ENCODE data around the gene ZNF333.

Gene ZNF333

DNA sequence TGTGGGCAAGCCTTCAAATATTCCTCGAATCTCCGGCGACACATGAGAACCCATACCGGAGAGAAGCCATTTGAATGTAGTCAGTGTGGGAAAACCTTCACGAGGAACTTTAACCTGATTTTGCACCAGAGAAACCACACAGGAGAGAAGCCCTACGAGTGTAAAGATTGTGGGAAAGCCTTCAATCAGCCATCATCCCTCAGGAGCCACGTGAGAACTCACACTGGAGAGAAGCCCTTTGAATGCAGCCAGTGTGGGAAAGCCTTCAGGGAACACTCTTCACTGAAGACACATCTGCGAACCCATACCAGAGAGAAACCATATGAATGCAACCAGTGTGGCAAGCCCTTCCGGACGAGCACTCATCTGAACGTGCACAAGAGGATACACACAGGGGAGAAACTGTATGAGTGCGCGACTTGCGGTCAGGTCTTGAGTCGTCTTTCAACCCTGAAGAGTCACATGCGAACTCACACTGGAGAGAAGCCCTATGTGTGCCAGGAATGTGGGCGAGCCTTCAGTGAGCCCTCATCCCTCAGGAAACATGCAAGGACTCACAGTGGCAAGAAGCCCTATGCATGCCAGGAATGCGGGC, 28.8 kb downstream of the ZNF333 start:
- DNase-seq (no peak), ATAC-seq (replicated peaks) (no peak)
- Mint-ChIP-seq H3K9me3 (peaks cover 7 to 34% of the 10 kb centered on the region in 2 donors), H3K4me1 (ENCODE audit: low read depth in 2 of 2) (peaks cover 0 to 2% of the 10 kb centered on the region in 2 donors), H3K27me3 (no peaks in the 10 kb centered on the region), H3K27ac (no peak overlapping the region), H3K36me3 (ENCODE audit: insufficient read depth) (peaks cover 32% of the 10 kb centered on the region), H3K4me3 (no peak overlapping the region)

DNA sequence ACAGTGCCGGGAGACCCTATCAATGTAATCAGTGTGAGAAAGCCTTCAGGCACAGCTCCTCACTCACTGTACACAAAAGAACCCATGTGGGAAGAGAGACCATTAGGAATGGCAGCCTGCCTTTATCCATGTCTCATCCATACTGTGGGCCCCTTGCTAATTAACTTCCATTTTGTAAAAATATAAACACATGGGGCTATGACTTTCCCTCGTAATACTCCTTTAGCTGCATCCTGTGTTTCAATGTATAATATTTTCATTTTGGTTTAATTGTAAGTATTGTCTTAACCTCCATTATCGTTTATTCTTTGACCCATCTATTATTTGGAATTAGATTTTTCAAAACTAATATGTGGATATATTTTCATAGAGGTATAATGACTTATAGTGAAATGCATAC, 29.3 kb downstream of the ZNF333 start:
- H3K27ac Mint-ChIP-seq: no peak overlapping the region
- ATAC-seq (replicated peaks) (no peak), DNase-seq (no peak)
- H3K9me3 Mint-ChIP-seq: peaks cover 7 to 31% of the 10 kb centered on the region in 2 donors
- peaks cover 0 to 2% of the 10 kb centered on the region in 2 donors for H3K4me1 Mint-ChIP-seq (ENCODE audit: low read depth in 2 of 2)
- peaks cover 31% of the 10 kb centered on the region for H3K36me3 Mint-ChIP-seq (ENCODE audit: insufficient read depth)
- no peak overlapping the region for H3K4me3 Mint-ChIP-seq
- H3K27me3 Mint-ChIP-seq: no peaks in the 10 kb centered on the region

DNA sequence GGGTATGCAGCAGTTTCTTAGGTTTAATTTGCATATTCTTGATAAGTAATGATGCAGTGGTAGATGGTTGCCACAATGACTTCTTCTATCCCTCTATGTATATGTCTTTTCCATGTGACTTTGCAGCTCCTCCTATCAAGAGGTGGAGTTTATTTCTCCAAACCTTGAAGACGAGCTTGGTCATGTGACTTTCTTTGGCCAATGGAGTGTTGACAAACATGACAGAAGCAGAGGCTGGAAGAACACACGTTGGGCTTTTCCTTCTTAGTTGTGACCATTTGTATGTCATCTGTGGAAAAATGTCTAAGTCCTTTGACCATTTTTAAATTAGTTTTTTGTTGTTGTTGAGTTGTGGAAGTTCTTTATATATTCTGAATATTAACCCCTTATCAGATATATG, 32.3 kb downstream of the ZNF333 start:
- Mint-ChIP-seq H3K4me1 (ENCODE audit: low read depth in 2 of 2) (no peaks in the 10 kb centered on the region), H3K27ac (no peak overlapping the region), H3K4me3 (no peak overlapping the region), H3K9me3 (peaks cover 16 to 22% of the 10 kb centered on the region in 2 donors), H3K27me3 (no peaks in the 10 kb centered on the region), H3K36me3 (ENCODE audit: insufficient read depth) (peaks cover 10% of the 10 kb centered on the region)
- ATAC-seq (replicated peaks) (no peak), DNase-seq (no peak)

- ATAC-seq (replicated peaks) (no peak), DNase-seq (no peak)
- H3K27me3 Mint-ChIP-seq: peaks cover 0 to 8% of the 10 kb centered on the region in 2 donors
- H3K4me3 Mint-ChIP-seq: no peak overlapping the region
- H3K27ac Mint-ChIP-seq: no peak overlapping the region
- no peaks in the 10 kb centered on the region for H3K36me3 Mint-ChIP-seq (ENCODE audit: insufficient read depth)
- H3K9me3 Mint-ChIP-seq: peaks cover 17 to 27% of the 10 kb centered on the region in 2 donors
- H3K4me1 Mint-ChIP-seq (ENCODE audit: low read depth in 2 of 2): no peaks in the 10 kb centered on the region
Observed at GRCh38 chr19:14728595-14728994, 38.7 kb downstream of the ZNF333 start.

- no peaks in the 10 kb centered on the region for H3K36me3 Mint-ChIP-seq (ENCODE audit: insufficient read depth)
- no peak overlapping the region for H3K4me3 Mint-ChIP-seq
- peaks cover 15 to 17% of the 10 kb centered on the region in 2 donors for H3K9me3 Mint-ChIP-seq
- H3K27me3 Mint-ChIP-seq: peaks cover 4 to 26% of the 10 kb centered on the region in 2 donors
- no peaks in the 10 kb centered on the region for H3K4me1 Mint-ChIP-seq (ENCODE audit: low read depth in 2 of 2)
- ATAC-seq (replicated peaks) (no peak), DNase-seq (no peak)
- H3K27ac Mint-ChIP-seq: no peak overlapping the region
Observed at GRCh38 chr19:14731200-14731599, 41.4 kb downstream of the ZNF333 start.

GRCh38 chr19:14732510-14732909, 42.7 kb downstream of the ZNF333 start:
- no peaks in the 10 kb centered on the region for H3K4me1 Mint-ChIP-seq (ENCODE audit: low read depth in 2 of 2)
- no peak overlapping the region for H3K27ac Mint-ChIP-seq
- no peak for DNase-seq
- H3K27me3 Mint-ChIP-seq: peaks cover 4 to 26% of the 10 kb centered on the region in 2 donors
- no peak for ATAC-seq (replicated peaks)
- H3K36me3 Mint-ChIP-seq (ENCODE audit: insufficient read depth): no peaks in the 10 kb centered on the region
- H3K9me3 Mint-ChIP-seq: peaks cover 9 to 11% of the 10 kb centered on the region in 2 donors
- no peak overlapping the region for H3K4me3 Mint-ChIP-seq

GRCh38 chr19:14733574-14733973, 43.7 kb downstream of the ZNF333 start:
- H3K27me3 Mint-ChIP-seq: peaks cover 4 to 26% of the 10 kb centered on the region in 2 donors

DNA sequence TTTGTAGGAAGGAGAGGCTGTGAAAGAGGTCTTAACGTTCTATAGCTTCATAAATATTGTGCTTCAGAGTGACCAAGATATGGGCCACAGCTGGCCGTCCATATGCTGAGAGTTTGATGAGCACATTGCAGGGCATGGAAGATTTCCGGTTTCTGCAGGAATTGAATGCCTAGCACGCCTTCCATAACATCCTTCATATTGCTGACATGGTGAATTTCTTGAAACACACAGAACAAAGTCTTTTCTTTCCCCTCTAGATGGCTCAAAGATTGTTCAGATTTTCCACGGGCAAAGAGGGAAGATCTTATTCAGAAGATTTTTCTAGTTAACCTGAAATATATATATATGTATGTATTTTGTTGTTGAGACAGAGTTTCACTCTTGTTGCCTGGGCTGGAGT, 46.1 kb downstream of the ZNF333 start:
- no peaks in the 10 kb centered on the region for H3K4me1 Mint-ChIP-seq (ENCODE audit: low read depth in 2 of 2)
- H3K9me3 Mint-ChIP-seq: peaks cover 1 to 5% of the 10 kb centered on the region in 2 donors
- no peak overlapping the region for H3K27ac Mint-ChIP-seq
- no peak for DNase-seq
- no peak overlapping the region for H3K4me3 Mint-ChIP-seq
- ATAC-seq (replicated peaks): no peak
- no peaks in the 10 kb centered on the region for H3K36me3 Mint-ChIP-seq (ENCODE audit: insufficient read depth)
- H3K27me3 Mint-ChIP-seq: peaks cover 4 to 24% of the 10 kb centered on the region in 2 donors

More at GRCh38 chr19:14733574-14733973, 43.7 kb downstream of the ZNF333 start:
- H3K36me3 Mint-ChIP-seq (ENCODE audit: insufficient read depth): no peaks in the 10 kb centered on the region
- H3K27ac Mint-ChIP-seq: no peak overlapping the region
- no peaks in the 10 kb centered on the region for H3K4me1 Mint-ChIP-seq (ENCODE audit: low read depth in 2 of 2)
- ATAC-seq (replicated peaks): no peak
- DNase-seq: no peak
- no peak overlapping the region for H3K4me3 Mint-ChIP-seq
- H3K9me3 Mint-ChIP-seq: peaks cover 9 to 10% of the 10 kb centered on the region in 2 donors

GRCh38 chr19:14746886-14747285, 57.0 kb downstream of the ZNF333 start:
- Mint-ChIP-seq H3K36me3 (ENCODE audit: insufficient read depth) (no peaks in the 10 kb centered on the region), H3K9me3 (no peaks in the 10 kb centered on the region), H3K4me1 (ENCODE audit: low read depth in 2 of 2) (no peaks in the 10 kb centered on the region), H3K4me3 (no peak overlapping the region), H3K27me3 (no peaks in the 10 kb centered on the region), H3K27ac (no peak overlapping the region)
- no peak for DNase-seq
- no peak for ATAC-seq (replicated peaks)

DNA sequence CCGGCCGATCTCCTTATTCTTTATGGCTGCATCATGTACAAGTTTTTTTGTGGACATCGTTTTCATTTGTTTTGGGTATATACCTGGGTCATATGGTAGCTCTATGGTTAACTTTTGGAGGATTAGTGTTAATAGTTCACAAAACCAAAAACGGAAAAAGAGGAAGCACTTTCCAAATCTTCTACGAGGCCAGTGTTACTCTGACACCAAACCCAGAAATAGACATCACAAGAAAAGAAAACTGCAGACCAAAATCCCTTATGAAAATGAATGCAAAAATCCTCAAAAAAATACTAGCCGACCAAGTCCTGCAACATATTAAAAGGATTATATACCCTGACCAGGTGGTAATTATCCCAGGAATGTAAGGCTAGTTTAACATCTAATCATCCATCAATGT, 58.8 kb downstream of the ZNF333 start:
- H3K4me3 Mint-ChIP-seq: no peak overlapping the region
- H3K27me3 Mint-ChIP-seq: no peaks in the 10 kb centered on the region
- H3K9me3 Mint-ChIP-seq: no peaks in the 10 kb centered on the region
- no peaks in the 10 kb centered on the region for H3K36me3 Mint-ChIP-seq (ENCODE audit: insufficient read depth)
- ATAC-seq (replicated peaks) (no peak), DNase-seq (no peak)
- H3K4me1 Mint-ChIP-seq (ENCODE audit: low read depth in 2 of 2): no peaks in the 10 kb centered on the region
- H3K27ac Mint-ChIP-seq: no peak overlapping the region

- Mint-ChIP-seq H3K27me3 (peaks cover 32 to 36% of the 10 kb centered on the region in 2 donors), H3K9me3 (peaks cover 0 to 3% of the 10 kb centered on the region in 2 donors), H3K4me3 (no peak overlapping the region), H3K4me1 (ENCODE audit: low read depth in 2 of 2) (peaks cover 0 to 5% of the 10 kb centered on the region in 2 donors), H3K27ac (no peak overlapping the region), H3K36me3 (ENCODE audit: insufficient read depth) (peaks cover 5% of the 10 kb centered on the region)
- ATAC-seq (replicated peaks) (no peak), DNase-seq (no peak)
Observed at GRCh38 chr19:14758816-14759215, 69.0 kb downstream of the ZNF333 start.

- Mint-ChIP-seq H3K4me1 (ENCODE audit: low read depth in 2 of 2) (peaks cover 0 to 5% of the 10 kb centered on the region in 2 donors), H3K36me3 (ENCODE audit: insufficient read depth) (peaks cover 8% of the 10 kb centered on the region), H3K4me3 (no peak overlapping the region), H3K27me3 (peaks cover 33 to 56% of the 10 kb centered on the region in 2 donors), H3K9me3 (peaks cover 0 to 5% of the 10 kb centered on the region in 2 donors), H3K27ac (no peak overlapping the region)
- no peak for DNase-seq
- no peak for ATAC-seq (replicated peaks)
Observed at GRCh38 chr19:14761607-14762006, 71.8 kb downstream of the ZNF333 start.

GRCh38 chr19:14762111-14762510, 72.3 kb downstream of the ZNF333 start:
- ATAC-seq (replicated peaks) (no peak), DNase-seq (no peak)
- peaks cover 8% of the 10 kb centered on the region for H3K36me3 Mint-ChIP-seq (ENCODE audit: insufficient read depth)
- peaks cover 0 to 5% of the 10 kb centered on the region in 2 donors for H3K4me1 Mint-ChIP-seq (ENCODE audit: low read depth in 2 of 2)
- H3K27ac Mint-ChIP-seq: no peak overlapping the region
- no peak overlapping the region for H3K4me3 Mint-ChIP-seq
- H3K27me3 Mint-ChIP-seq: peaks cover 33 to 57% of the 10 kb centered on the region in 2 donors
- peaks cover 0 to 5% of the 10 kb centered on the region in 2 donors for H3K9me3 Mint-ChIP-seq

DNA sequence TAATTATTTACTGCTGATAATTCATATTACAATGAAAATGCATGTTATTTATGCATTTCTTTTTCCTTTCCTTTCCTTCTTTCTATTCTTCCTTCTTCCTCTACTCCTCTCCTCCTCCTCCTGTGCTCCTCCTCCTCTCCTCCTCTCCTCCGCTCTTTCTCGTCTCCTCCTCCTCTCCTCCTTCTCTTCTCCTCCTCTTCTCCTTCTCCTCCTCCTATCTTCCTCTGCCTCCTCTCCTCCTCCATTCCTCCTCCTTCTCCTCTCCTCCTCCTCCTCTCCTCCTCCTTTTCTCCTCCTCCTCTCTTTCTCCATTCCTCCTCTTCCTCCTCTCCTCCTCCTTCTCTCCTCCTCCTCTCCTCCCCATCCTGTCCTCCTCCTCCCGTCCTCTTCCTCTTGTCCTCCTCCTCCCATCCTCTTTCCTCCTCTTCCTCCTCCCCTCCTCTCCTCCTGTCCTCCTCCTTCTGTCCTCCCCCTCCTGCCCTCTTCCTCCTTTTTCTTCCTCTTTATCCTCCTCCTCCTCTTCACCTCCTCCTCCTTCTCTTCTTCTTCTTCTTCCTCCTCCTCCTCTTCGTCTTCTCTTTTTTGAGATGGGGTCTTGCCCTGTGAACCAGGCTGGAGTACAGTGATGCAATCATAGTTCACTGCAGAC, 73.8 kb downstream of the ZNF333 start:
- Mint-ChIP-seq H3K9me3 (peaks cover 0 to 5% of the 10 kb centered on the region in 2 donors), H3K27ac (no peak overlapping the region), H3K36me3 (ENCODE audit: insufficient read depth) (peaks cover 8% of the 10 kb centered on the region), H3K4me3 (no peak overlapping the region), H3K27me3 (peaks cover 34 to 62% of the 10 kb centered on the region in 2 donors), H3K4me1 (ENCODE audit: low read depth in 2 of 2) (peaks cover 0 to 5% of the 10 kb centered on the region in 2 donors)
- ATAC-seq (replicated peaks): no peak
- no peak for DNase-seq

Data from effector memory CD8-positive, alpha-beta T cell (primary cell).